Stimulated activated CD8-positive, alpha-beta memory T cell treated with anti-CD3 and anti-CD28 coated beads, Interleukin-15, amount 100 ng/mL, for 48 hours (primary cell): Measurements from ENCODE around the gene IFNB1.

Source experiments
- DNase-seq, 2 donors: peaks; one replicate each; pipeline ENCODE4 v3.0.0-alpha.2; 2020; ENCODE audit warnings: low read depth in 2 of 2

IFNB1 gene

GRCh38 chr9:21077781-21078180 is at the start of gene IFNB1:
TSS of gene IFNB1 (minus strand) at chr9:21077942. CDS start at chr9:21077869, 73 bp downstream.
- no peak for DNase-seq

- DNase-seq: no peak
These were observed 44.0 kb upstream of the IFNB1 start for GRCh38 chr9:21121595-21122251.

GRCh38 chr9:21121079-21121478 is 43.3 kb upstream of the IFNB1 start:
- no peak for DNase-seq

- DNase-seq: no peak
These were observed 41.5 kb upstream of the IFNB1 start for GRCh38 chr9:21119093-21119770.

- no peak for DNase-seq
These were observed 36.6 kb upstream of the IFNB1 start for GRCh38 chr9:21114311-21114710.

DNA sequence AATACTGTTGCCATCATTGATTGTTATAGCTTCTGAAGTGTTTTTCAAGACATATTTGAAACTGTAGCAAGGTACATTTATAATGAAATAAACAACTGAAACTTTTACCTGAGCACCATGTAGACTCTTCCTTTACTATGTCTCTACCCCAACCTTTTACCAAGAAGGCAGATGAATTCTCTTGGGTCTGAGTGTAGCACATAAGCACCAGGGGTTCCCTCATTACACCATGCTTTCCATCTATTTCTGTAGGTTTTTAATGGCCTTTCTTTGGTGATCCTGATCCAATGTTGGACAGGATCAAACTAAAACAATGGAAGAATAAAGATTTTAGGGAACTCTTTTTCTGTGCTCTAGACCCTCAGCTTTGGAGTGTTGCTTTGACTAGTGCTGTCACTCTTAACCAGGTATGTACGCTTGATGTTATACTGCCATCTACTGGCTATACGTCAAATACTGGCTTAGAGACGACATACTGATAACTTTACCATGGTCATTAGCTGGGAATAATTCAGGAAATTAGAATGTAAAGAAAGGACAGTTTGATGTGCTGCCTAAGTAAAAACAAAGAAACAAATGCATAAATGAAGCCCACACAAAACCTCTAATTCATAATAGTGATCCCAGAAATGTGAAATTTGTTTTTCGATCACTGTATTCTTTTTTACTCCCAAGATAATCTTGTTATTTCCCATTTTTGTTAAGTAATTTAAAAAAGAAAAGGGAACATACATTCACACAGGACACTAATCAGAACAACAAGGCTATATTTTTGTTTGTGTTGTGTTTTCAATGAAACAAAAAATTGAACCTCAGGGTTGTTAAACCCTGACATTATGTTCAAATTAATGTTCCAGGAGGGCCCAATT is 33.2 kb upstream of the IFNB1 start:
- no peak for DNase-seq

GRCh38 chr9:21104787-21105186 is 27.0 kb upstream of the IFNB1 start:
- no peak for DNase-seq

DNA sequence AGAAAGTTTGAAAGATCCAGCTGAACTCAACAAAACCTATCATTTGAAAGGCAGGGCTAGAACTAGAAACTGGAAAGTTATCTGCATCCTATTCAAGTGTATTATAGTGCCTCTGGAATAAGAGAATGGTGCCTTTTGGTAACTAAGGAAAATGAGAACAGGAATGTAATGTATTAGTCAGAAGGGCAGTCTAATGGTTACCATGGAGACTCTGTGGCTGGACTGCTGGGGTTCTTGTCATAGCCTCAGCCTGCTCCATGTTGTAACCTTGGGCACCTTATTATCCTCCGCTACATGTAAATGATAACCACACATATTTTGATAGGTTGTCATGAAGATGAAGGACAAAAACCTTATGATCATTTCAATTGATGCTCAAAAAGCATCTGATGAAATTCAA is 24.6 kb upstream of the IFNB1 start:
- DNase-seq: no peak

DNA sequence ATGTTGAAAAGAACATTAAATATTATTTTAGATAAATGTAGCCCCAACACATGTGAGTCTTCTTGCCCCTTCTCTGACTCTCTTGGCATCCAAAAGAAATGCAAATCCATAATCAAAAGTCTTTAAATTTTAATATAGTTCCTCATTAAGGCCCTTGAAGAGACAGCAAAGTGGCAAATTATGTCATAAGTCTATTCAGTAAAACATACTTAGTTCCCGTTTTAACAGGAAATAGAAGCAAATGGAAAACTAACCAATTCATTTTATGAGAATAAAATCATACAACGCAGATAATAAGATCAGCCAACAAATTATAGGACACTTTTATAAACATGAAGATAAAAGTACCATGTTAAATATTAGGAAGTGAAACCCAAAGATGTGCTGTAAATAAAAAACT is 20.1 kb upstream of the IFNB1 start:
- DNase-seq: no peak

DNA sequence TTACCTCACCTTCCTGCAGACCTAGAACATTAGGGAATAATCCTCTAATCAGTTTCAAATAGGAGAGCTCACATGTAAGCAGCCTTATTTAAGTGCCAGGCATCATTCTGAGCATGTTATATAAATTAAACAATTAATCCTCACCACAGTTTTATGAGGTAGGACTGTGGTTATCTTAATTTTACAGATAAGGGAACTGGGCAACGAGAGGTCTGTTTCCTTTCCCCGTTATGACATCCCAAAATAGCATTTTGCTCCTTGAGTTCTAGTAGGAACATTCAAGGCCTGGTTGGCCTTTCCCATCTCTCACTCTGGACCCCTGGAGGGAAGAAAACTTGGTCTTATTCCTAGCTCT is 19.1 kb upstream of the IFNB1 start:
- DNase-seq: no peak

- DNase-seq: no peak
These were observed 18.6 kb upstream of the IFNB1 start for GRCh38 chr9:21096172-21096900.

- no peak for DNase-seq
These were observed 17.8 kb upstream of the IFNB1 start for GRCh38 chr9:21095561-21095960.

DNA sequence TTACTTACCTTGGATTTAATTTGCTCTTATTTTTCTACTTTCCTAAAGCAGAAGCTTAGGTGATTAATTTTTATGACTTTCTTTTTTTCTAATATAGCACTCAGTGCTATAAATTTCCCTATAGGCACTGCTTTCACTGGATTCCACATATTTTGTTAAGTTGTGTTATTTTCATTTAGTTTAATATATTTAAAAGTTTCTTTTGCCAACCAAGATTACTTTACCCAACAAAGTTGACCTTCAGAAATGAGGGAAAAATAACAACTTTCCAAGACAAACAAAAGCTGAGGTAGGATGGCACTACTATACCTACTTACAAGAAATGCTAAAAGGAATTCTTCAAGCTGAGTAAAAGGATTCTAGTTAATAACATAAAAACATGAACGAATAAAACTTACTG is 8.8 kb upstream of the IFNB1 start:
- no peak for DNase-seq

DNA sequence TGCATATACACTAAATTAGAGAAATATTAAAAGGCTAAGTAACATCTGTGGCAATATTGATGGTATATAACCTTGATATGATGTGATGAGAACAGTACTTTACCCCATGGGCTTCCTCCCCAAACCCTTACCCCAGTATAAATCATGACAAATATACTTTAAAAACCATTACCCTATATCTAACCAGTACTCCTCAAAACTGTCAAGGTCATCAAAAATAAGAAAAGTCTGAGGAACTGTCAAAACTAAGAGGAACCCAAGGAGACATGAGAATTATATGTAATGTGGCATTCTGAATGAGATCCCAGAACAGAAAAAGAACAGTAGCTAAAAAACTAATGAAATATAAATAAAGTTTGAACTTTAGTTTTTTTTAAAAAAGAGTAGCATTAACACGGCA is 7.3 kb upstream of the IFNB1 start:
- DNase-seq: no peak

- DNase-seq: no peak
These were observed 6.6 kb upstream of the IFNB1 start for GRCh38 chr9:21084242-21084850.

- DNase-seq: no peak
These were observed 4.9 kb upstream of the IFNB1 start for GRCh38 chr9:21082671-21083070.

DNA sequence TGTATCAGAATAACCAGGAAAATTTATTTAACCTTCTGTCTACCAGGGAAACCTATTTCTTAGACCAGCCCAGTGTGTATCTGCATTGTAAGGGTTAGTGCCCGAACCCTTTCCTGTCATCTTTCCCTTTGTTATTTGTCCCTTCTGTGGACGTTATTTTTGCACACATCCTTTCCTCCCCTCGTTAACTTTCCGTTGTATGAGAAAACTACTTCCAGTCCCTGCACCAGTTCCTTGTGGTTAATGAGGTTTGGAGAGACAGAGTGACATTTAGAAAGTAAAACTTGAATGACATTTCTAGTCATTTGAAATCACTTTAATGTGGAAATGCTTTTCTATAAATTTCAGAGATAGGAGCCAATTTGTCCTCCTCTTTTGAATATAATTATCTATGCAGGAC is 4.3 kb upstream of the IFNB1 start:
- DNase-seq: no peak

- DNase-seq: no peak
These were observed 3.7 kb upstream of the IFNB1 start for GRCh38 chr9:21081451-21081850.

DNA sequence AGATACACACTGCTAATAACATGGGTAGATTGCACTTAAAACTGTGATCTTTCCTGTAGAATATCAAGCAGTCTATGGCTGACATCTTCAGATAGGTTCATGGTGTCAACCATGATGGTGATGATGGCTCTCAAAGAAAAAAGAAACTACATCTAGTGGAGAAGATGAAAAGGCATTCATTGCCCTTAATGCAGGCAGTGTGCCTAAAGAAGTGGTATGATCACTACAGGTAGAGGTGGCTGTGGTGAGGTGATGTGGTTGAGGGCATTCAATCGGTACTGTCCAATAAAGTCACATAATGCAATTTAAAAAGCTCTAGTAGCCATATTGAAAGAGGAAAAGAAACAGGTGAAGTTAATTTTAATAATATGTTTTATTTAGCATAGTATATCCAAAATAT is 3.1 kb upstream of the IFNB1 start:
- DNase-seq: no peak

DNA sequence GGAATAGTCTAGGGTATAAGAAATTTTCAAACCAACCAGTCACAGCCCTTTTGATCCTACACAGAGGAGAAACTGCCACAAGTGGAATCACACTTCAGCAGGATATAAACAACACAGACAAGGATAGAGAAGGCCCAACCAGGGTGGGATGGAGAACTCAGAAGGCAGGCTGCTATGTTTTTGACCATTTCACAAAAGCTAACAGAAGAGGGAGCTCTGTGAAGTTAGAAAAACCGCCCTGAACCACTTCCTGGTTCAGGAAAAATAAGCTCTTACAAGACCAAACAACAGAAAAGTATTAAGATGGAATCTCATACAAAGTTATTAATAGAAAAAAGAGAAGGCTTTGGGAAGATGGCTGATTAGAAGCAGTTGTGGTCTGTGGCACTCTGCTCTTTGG is 960 bp upstream of the IFNB1 start:
- DNase-seq: no peak

DNA sequence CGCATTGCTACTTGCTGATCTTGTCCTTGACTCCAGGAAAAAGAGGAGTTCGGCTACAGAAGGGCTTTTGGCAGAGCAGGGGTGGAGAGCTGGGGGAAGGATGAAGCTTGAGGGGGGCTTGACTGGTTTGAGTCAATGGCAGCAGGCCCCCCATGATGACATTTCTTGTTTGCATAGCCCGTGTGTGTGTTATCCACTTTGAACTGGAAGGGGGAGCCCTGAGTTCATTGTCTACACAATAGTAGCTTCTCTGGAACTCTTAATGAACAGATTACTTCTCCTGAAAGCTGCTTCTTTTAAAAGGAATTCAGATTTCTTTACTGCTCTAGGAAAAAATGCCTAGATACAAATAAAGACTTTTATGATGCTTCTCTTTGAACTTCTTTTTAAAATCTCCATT is 2.3 kb downstream of the IFNB1 start:
- DNase-seq: no peak

DNA sequence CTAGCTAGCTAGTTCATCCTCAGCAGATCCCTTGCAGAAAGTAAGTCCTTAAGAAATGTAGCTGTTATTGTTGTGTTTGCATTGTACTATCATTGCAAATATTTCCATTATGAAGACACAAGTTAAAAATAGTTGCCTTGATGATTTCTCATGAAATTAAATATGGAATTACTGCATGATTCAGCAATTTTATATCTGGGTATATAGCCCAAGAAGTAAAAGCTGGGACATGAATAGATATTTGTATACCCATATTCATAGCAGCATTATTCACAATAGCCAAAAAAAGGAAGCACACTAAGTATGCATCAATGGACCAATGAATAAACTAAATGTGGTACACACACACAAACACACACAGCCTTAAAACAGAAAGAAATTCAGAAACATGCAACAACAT is 6.8 kb downstream of the IFNB1 start:
- DNase-seq: no peak
